ENCODE data around the gene NTRK2.

The NTRK2 gene

GRCh38 chr9:85008215-85008614, 338.7 kb downstream of the NTRK2 start:
- Histone ChIP-seq H3K4me1 (ENCODE audit: control insufficient read depth in 1 of 2, insufficient read depth in 2 of 2, low read length in 2 of 2) (no peaks in the 10 kb centered on the region), H2BK5ac (ENCODE audit: low read depth, low read length, poor library complexity) (no peak overlapping the region), H3K79me2 (ENCODE audit: control insufficient read depth, insufficient read depth, low read length, poor library complexity) (no peaks in the 10 kb centered on the region), H3K23ac (ENCODE audit: low read length) (no peak overlapping the region), H3K4me2 (ENCODE audit: low read length) (no peak overlapping the region), H2AK5ac (ENCODE audit: low read length) (no peak overlapping the region), H3K9ac (ENCODE audit: low read length) (no peak overlapping the region), H3K27me3 (ENCODE audit: insufficient read depth, low read length) (no peaks in the 10 kb centered on the region), H3K79me1 (ENCODE audit: low read length) (no peaks in the 10 kb centered on the region), H3K9me3 (ENCODE audit: insufficient read depth, low read depth, low read length) (peaks cover 1% of the 10 kb centered on the region), H3K4me3 (ENCODE audit: low read depth, low read length) (no peak overlapping the region), H2AFZ (ENCODE audit: insufficient read depth, low read length, poor library complexity) (no peak overlapping the region), H3K27ac (ENCODE audit: low read depth, low read length) (no peak overlapping the region), H4K8ac (ENCODE audit: low read depth, low read length) (no peak overlapping the region), H2BK12ac (ENCODE audit: low read length) (no peak overlapping the region), H3K14ac (ENCODE audit: low read length) (no peak overlapping the region), H3K36me3 (ENCODE audit: control insufficient read depth in 1 of 2, insufficient read depth in 2 of 2, low read length in 2 of 2) (no peaks in the 10 kb centered on the region), H4K91ac (ENCODE audit: low read depth, low read length) (no peak overlapping the region), H2BK120ac (ENCODE audit: insufficient read depth, low read length, poor library complexity) (no peak overlapping the region), H3K18ac (ENCODE audit: low read length) (no peak overlapping the region), H3K4ac (ENCODE audit: low read depth, low read length) (no peak overlapping the region), H4K12ac (ENCODE audit: low read depth, low read length) (no peak overlapping the region)
- DNase-seq = no peak
- WGBS (ENCODE audit: extremely low coverage, insufficient coverage, insufficient read length) = no CpG with 5 or more reads among the region's 3 CpGs

- H3K27ac ChIP-seq (ENCODE audit: low read depth, low read length) = no peak overlapping the region
- no peak overlapping the region for H2AFZ ChIP-seq (ENCODE audit: insufficient read depth, low read length, poor library complexity)
- no CpG with 5 or more reads among the region's 1 CpG for WGBS (ENCODE audit: extremely low coverage, insufficient coverage, insufficient read length)
- no peak overlapping the region for H2BK12ac ChIP-seq (ENCODE audit: low read length)
- H3K23ac ChIP-seq (ENCODE audit: low read length) = no peak overlapping the region
- no peak overlapping the region for H3K4me3 ChIP-seq (ENCODE audit: low read depth, low read length)
- H2BK120ac ChIP-seq (ENCODE audit: insufficient read depth, low read length, poor library complexity) = no peak overlapping the region
- no peak overlapping the region for H3K4me2 ChIP-seq (ENCODE audit: low read length)
- H4K91ac ChIP-seq (ENCODE audit: low read depth, low read length) = no peak overlapping the region
- H3K4ac ChIP-seq (ENCODE audit: low read depth, low read length) = no peak overlapping the region
- no peak overlapping the region for H3K18ac ChIP-seq (ENCODE audit: low read length)
- no peak overlapping the region for H3K14ac ChIP-seq (ENCODE audit: low read length)
- no peak overlapping the region for H2BK5ac ChIP-seq (ENCODE audit: low read depth, low read length, poor library complexity)
- no peak overlapping the region for H2AK5ac ChIP-seq (ENCODE audit: low read length)
- no peak overlapping the region for H4K8ac ChIP-seq (ENCODE audit: low read depth, low read length)
- H3K79me1 ChIP-seq (ENCODE audit: low read length) = no peaks in the 10 kb centered on the region
- no peaks in the 10 kb centered on the region for H3K4me1 ChIP-seq (ENCODE audit: control insufficient read depth in 1 of 2, insufficient read depth in 2 of 2, low read length in 2 of 2)
- H3K36me3 ChIP-seq (ENCODE audit: control insufficient read depth in 1 of 2, insufficient read depth in 2 of 2, low read length in 2 of 2) = no peaks in the 10 kb centered on the region
- H3K79me2 ChIP-seq (ENCODE audit: control insufficient read depth, insufficient read depth, low read length, poor library complexity) = no peaks in the 10 kb centered on the region
- no peak overlapping the region for H4K12ac ChIP-seq (ENCODE audit: low read depth, low read length)
- no peak for DNase-seq
- no peaks in the 10 kb centered on the region for H3K27me3 ChIP-seq (ENCODE audit: insufficient read depth, low read length)
- no peak overlapping the region for H3K9ac ChIP-seq (ENCODE audit: low read length)
- peaks cover 1% of the 10 kb centered on the region for H3K9me3 ChIP-seq (ENCODE audit: insufficient read depth, low read depth, low read length)
Measured at GRCh38 chr9:85009251-85009650, 339.7 kb downstream of the NTRK2 start.

- Histone ChIP-seq H3K4ac (ENCODE audit: low read depth, low read length) (no peak overlapping the region), H3K27ac (ENCODE audit: low read depth, low read length) (no peak overlapping the region), H2BK120ac (ENCODE audit: insufficient read depth, low read length, poor library complexity) (no peak overlapping the region), H3K4me1 (ENCODE audit: control insufficient read depth in 1 of 2, insufficient read depth in 2 of 2, low read length in 2 of 2) (no peaks in the 10 kb centered on the region), H3K4me2 (ENCODE audit: low read length) (no peak overlapping the region), H3K27me3 (ENCODE audit: insufficient read depth, low read length) (no peaks in the 10 kb centered on the region), H4K8ac (ENCODE audit: low read depth, low read length) (no peak overlapping the region), H2AFZ (ENCODE audit: insufficient read depth, low read length, poor library complexity) (no peak overlapping the region), H2BK12ac (ENCODE audit: low read length) (no peak overlapping the region), H4K91ac (ENCODE audit: low read depth, low read length) (no peak overlapping the region), H3K79me2 (ENCODE audit: control insufficient read depth, insufficient read depth, low read length, poor library complexity) (no peaks in the 10 kb centered on the region), H3K4me3 (ENCODE audit: low read depth, low read length) (no peak overlapping the region), H2BK5ac (ENCODE audit: low read depth, low read length, poor library complexity) (no peak overlapping the region), H3K79me1 (ENCODE audit: low read length) (no peaks in the 10 kb centered on the region), H3K14ac (ENCODE audit: low read length) (no peak overlapping the region), H3K9ac (ENCODE audit: low read length) (no peak overlapping the region), H3K36me3 (ENCODE audit: control insufficient read depth in 1 of 2, insufficient read depth in 2 of 2, low read length in 2 of 2) (no peaks in the 10 kb centered on the region), H3K9me3 (ENCODE audit: insufficient read depth, low read depth, low read length) (no peaks in the 10 kb centered on the region), H3K18ac (ENCODE audit: low read length) (no peak overlapping the region), H4K12ac (ENCODE audit: low read depth, low read length) (no peak overlapping the region), H2AK5ac (ENCODE audit: low read length) (no peak overlapping the region), H3K23ac (ENCODE audit: low read length) (no peak overlapping the region)
- no CpG with 5 or more reads among the region's 1 CpG for WGBS (ENCODE audit: extremely low coverage, insufficient coverage, insufficient read length)
- peak in 1 of 2 donors; percentile 86 for DNase-seq
Measured at GRCh38 chr9:85013703-85014102, 344.2 kb downstream of the NTRK2 start.

GRCh38 chr9:85014292-85014691, 344.8 kb downstream of the NTRK2 start:
- no peak overlapping the region for H4K12ac ChIP-seq (ENCODE audit: low read depth, low read length)

More at GRCh38 chr9:85014292-85014691, 344.8 kb downstream of the NTRK2 start:
- H3K27me3 ChIP-seq (ENCODE audit: insufficient read depth, low read length) = no peaks in the 10 kb centered on the region
- no peak overlapping the region for H2BK120ac ChIP-seq (ENCODE audit: insufficient read depth, low read length, poor library complexity)
- no peak overlapping the region for H4K8ac ChIP-seq (ENCODE audit: low read depth, low read length)
- H3K4me3 ChIP-seq (ENCODE audit: low read depth, low read length) = no peak overlapping the region
- no peak overlapping the region for H2AK5ac ChIP-seq (ENCODE audit: low read length)
- no peak overlapping the region for H2BK5ac ChIP-seq (ENCODE audit: low read depth, low read length, poor library complexity)
- H3K18ac ChIP-seq (ENCODE audit: low read length) = no peak overlapping the region
- no peak overlapping the region for H3K23ac ChIP-seq (ENCODE audit: low read length)
- no peak for DNase-seq
- no peak overlapping the region for H3K14ac ChIP-seq (ENCODE audit: low read length)
- no peak overlapping the region for H2BK12ac ChIP-seq (ENCODE audit: low read length)
- no peak overlapping the region for H3K9ac ChIP-seq (ENCODE audit: low read length)
- H2AFZ ChIP-seq (ENCODE audit: insufficient read depth, low read length, poor library complexity) = no peak overlapping the region
- no peak overlapping the region for H3K4ac ChIP-seq (ENCODE audit: low read depth, low read length)
- no peaks in the 10 kb centered on the region for H3K79me1 ChIP-seq (ENCODE audit: low read length)
- no peak overlapping the region for H4K91ac ChIP-seq (ENCODE audit: low read depth, low read length)
- no CpG with 5 or more reads among the region's 7 CpGs for WGBS (ENCODE audit: extremely low coverage, insufficient coverage, insufficient read length)
- H3K4me1 ChIP-seq (ENCODE audit: control insufficient read depth in 1 of 2, insufficient read depth in 2 of 2, low read length in 2 of 2) = no peaks in the 10 kb centered on the region
- no peaks in the 10 kb centered on the region for H3K79me2 ChIP-seq (ENCODE audit: control insufficient read depth, insufficient read depth, low read length, poor library complexity)
- H3K27ac ChIP-seq (ENCODE audit: low read depth, low read length) = no peak overlapping the region
- H3K9me3 ChIP-seq (ENCODE audit: insufficient read depth, low read depth, low read length) = no peaks in the 10 kb centered on the region
- no peak overlapping the region for H3K4me2 ChIP-seq (ENCODE audit: low read length)
- no peaks in the 10 kb centered on the region for H3K36me3 ChIP-seq (ENCODE audit: control insufficient read depth in 1 of 2, insufficient read depth in 2 of 2, low read length in 2 of 2)

All from trophoblast cell (in vitro differentiated cells and primary cell).